Activated CD8-positive, alpha-beta T cell treated with anti-CD3 and anti-CD28 coated beads for 36 hours (primary cell): ENCODE data around the gene UPK3B. TPM values are rescaled to one million over a fixed set of nuclear protein-coding genes. Genes with fewer than 3 reads are reported as not detected.
A peak's percentile ranks its signal among the peaks of the same experiment; 100 is the strongest.
"Not testable (repeated sequence)": the region's sequence is repeated elsewhere in the genome, so short reads cannot be mapped to it uniquely, and the experiment has no call there.

Experiments used
- ATAC-seq: fragments of 200-7000 bp; cut with Tn5 transposase; one replicate; pipeline ENCODE4 v1.10.0; 2021; ENCODE audit warnings: mild to moderate bottlenecking, moderate library complexity
- CTCF ChIA-PET: fragments of 350-600 bp; sonication (Branson Sonifier 250); formaldehyde crosslinking; loops from one replicate; lab custom pipeline; 2021; ENCODE audit warnings: antibody characterized with exemption; lab: Charles Lee
- POLR2A ChIA-PET: fragments of 350-600 bp; sonication (Branson Sonifier 250); formaldehyde crosslinking; loops from one replicate; lab custom pipeline; 2021; ENCODE audit warnings: antibody characterized with exemption; lab: Charles Lee
- DNase-seq: peaks from one replicate; pipeline ENCODE4 v3.0.0-alpha.2; 2020
- H3K27ac Mint-ChIP-seq: one replicate; pipeline ENCODE4 v1.8.0; 2021; ENCODE audit warnings: mild to moderate bottlenecking, mixed read lengths
- H3K27me3 Mint-ChIP-seq: one replicate; pipeline ENCODE4 v1.8.0; 2021; ENCODE audit warnings: mixed read lengths
- H3K36me3 Mint-ChIP-seq: one replicate; pipeline ENCODE4 v1.8.0; 2021; ENCODE audit warnings: low read depth, mixed read lengths
- H3K4me1 Mint-ChIP-seq: one replicate; pipeline ENCODE4 v1.8.0; 2021; ENCODE audit warnings: low read depth, mixed read lengths
- H3K4me3 Mint-ChIP-seq: one replicate; pipeline ENCODE4 v1.8.0; 2021; ENCODE audit warnings: mild to moderate bottlenecking, moderate library complexity, mixed read lengths
- H3K9me3 Mint-ChIP-seq: one replicate; pipeline ENCODE4 v1.8.0; 2021; ENCODE audit warnings: mixed read lengths
- intact Hi-C: fragments of 100-400 bp; cut with micrococcal nuclease; formaldehyde crosslinking; loops from one replicate; pipeline ENCODE4 v1.10.0; 2022
- total RNA-seq, 2 experiments: library from RNA; stranded (reverse); gene quantifications; one replicate each; pipeline ENCODE4 v1.2.3, GENCODE V29; 2021
- TF ChIP-seq, protein P1 (sequence below): fragments of 200-600 bp; IDR thresholded peaks from one replicate; pipeline ENCODE4 v1.8.0; 2022; ENCODE audit warnings: antibody characterized with exemption, mild to moderate bottlenecking

UPK3B gene
- total RNA-seq, 2 experiments from 2014 or later = 0.40 TPM; not detected in 1

DNA sequence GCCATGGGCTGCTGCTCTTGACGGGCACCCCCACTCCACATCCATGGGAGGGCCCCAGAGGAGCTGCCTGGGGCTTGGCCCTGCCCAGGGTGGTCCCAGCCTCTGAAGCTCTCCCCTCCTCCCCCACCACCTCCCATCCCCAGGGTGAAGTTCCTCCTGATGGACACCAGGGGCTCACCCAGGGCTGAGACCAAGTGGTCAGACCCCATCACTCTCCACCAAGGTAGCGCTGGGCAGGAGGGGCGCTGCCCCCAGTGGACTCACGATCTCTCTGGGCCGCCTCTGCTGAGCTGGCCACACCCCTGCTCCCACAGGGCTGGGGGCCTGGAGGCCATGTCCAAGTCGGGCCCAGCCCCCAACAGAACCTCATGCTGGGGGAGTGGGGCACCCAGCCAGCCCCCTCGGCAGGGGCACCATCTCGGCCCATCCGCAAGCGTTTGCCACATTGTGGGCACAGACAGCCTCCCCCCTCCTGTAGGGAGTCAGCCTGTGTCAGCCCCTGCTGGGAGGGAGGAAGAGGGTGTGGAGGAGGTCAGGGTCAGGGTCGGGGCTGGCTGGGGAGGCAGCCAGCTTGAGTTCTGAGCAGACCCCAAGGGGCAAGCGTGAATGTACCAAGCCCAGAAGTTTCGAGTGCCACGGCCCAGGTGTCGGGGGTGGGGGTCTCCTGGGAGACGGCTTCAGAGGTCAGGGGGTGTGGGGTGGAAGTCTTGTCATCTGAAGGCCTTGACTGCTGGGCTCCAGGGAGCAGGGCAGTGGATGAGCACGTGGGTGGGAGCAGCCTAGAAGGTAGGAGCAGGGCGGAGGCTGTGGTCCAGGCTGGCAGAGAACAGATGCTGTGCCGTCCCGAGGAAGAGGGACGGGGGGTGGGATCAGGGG, 2.8 kb downstream of the UPK3B start:
- CTCF ChIA-PET = no interaction called here
- Mint-ChIP-seq H3K27ac (no peak overlapping the region), H3K9me3 (no peaks in the 10 kb centered on the region), H3K36me3 (no peaks in the 10 kb centered on the region), H3K27me3 (no peaks in the 10 kb centered on the region), H3K4me1 (no peaks in the 10 kb centered on the region), H3K4me3 (no peak overlapping the region)
- DNase-seq (no peak), ATAC-seq (no peak)
- intact Hi-C loops = no loop called here
- POLR2A ChIA-PET = no interaction called here
- TF ChIP-seq, protein P1, sequence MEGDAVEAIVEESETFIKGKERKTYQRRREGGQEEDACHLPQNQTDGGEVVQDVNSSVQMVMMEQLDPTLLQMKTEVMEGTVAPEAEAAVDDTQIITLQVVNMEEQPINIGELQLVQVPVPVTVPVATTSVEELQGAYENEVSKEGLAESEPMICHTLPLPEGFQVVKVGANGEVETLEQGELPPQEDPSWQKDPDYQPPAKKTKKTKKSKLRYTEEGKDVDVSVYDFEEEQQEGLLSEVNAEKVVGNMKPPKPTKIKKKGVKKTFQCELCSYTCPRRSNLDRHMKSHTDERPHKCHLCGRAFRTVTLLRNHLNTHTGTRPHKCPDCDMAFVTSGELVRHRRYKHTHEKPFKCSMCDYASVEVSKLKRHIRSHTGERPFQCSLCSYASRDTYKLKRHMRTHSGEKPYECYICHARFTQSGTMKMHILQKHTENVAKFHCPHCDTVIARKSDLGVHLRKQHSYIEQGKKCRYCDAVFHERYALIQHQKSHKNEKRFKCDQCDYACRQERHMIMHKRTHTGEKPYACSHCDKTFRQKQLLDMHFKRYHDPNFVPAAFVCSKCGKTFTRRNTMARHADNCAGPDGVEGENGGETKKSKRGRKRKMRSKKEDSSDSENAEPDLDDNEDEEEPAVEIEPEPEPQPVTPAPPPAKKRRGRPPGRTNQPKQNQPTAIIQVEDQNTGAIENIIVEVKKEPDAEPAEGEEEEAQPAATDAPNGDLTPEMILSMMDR = no peak

DNA sequence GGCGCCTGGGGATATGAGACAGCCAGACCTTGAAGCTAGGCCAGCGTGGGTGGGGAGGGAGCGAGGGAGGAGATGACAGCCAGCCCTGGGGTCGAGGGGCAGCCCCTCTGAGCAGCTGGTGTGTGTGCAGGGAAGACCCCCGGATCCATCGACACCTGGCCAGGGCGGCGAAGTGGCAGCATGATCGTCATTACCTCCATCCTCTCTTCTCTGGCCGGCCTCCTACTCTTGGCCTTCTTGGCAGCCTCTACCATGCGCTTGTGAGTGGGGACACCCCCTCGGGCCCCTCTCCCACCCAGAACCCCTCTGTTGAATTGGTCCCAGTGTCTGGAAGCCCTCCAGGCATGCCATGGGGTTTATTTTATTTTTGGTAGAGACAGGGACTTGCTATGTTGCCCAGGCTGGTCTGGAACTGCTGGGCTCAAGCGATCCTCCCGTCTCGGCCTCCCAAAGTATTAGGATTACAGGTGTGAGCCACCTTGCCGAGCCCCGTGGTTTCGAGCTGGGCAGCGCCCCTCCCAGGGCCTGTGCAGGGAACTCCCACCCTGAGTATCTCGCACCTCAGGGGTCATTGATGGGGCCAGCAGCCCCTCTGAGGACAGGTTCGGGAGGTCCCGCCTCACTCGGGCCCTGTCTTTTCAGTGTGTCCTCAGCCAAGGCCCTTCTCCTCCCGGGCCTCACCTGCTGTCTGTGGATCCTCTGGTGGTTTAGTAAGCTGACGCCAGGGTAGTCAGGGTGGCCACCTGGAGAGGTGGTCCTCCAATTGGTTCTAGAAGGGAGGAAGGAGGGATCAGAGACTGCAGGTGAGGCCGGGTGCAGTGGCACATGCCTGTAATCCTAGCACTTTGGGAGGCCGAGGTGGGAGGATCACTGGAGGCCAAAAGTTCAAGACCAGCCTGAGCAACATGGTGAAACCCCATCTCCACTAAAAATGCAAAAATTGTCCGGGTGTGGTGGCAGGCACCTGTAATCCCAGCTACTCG, 3.8 kb downstream of the UPK3B start:
- ATAC-seq = no peak
- no peaks in the 10 kb centered on the region for H3K4me1 Mint-ChIP-seq
- H3K36me3 Mint-ChIP-seq = no peaks in the 10 kb centered on the region
- TF ChIP-seq, protein P1 = no peak
- POLR2A ChIA-PET = no interaction called here
- CTCF ChIA-PET = interaction anchor here (1.6 kb wide), 1 partner anchor 85 kb away, joined by 3 read pairs; no protein-coding TSS in a partner anchor
- no peak for DNase-seq
- H3K9me3 Mint-ChIP-seq = no peaks in the 10 kb centered on the region
- no peaks in the 10 kb centered on the region for H3K27me3 Mint-ChIP-seq
- intact Hi-C loops = no loop called here
- H3K27ac Mint-ChIP-seq = no peak overlapping the region
- H3K4me3 Mint-ChIP-seq = no peak overlapping the region

DNA sequence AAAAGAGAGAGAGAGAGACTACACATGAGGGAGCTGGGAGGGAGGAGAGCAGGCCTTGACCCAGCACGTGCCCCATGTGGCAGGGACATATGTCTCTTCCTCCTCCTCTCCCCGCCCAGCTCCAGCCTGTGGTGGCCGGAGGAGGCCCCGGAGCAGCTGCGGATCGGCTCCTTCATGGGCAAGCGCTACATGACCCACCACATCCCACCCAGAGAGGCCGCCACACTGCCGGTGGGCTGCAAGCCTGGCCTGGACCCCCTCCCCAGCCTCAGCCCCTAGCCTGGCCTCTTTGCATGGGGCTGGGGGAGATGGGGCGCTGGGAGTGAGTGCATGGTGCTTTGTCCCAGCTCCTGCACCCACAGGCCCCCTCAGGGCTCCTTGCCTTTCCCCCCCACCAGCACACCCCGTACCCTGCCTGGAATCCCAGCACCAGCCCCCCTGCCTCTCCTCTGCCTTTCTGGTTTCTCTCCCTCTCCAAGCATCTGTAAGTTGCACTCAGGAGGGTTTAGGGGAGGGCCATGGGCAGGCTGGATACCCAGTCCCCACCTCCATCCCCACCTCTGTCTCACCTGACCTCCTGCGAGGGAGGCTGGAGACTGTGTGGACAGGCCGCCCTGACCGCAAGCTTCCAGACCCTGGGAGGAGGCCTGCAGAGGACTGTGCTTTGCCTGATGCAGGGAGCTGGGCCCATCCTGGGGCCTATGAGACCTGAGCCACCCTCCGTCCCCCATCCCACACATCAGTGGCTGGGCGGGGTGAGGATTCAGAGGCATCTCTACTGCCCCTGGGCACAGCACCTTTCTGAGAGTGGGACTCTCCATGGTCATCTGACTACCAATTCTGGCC, 4.8 kb downstream of the UPK3B start:
- Mint-ChIP-seq H3K27ac (no peak overlapping the region), H3K9me3 (no peaks in the 10 kb centered on the region), H3K27me3 (no peaks in the 10 kb centered on the region), H3K36me3 (no peaks in the 10 kb centered on the region), H3K4me1 (no peaks in the 10 kb centered on the region), H3K4me3 (no peak overlapping the region)
- intact Hi-C loops = no loop called here
- DNase-seq (no peak), ATAC-seq (no peak)
- TF ChIP-seq, protein P1 = no peak
- CTCF ChIA-PET = interaction anchor here (1.6 kb wide), 1 partner anchor 84 kb away, joined by 3 read pairs; no protein-coding TSS in a partner anchor
- POLR2A ChIA-PET = no interaction called here

DNA sequence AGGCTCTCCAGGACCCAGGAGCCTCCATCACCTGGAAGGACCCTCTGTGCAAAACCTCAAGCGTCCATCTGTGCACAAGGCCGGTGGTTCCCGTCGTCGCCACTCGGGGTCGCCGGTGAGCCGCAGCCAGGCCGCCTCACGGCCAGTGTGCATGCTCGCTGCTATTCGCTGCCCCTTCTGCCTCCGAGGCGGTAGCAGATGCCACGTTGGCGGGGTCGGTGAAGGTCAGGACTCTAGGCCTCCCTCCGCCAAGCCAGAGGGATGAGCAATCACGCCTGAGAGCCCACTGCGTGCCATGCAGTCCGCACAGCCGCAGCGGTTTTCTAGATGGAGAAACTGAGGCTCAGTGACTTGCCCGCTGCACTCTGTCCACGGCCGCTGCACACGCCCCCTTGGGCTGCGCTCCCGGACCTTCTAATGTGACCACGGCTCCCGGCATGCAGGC, 5.7 kb downstream of the UPK3B start:
- peak; percentile 89 for ATAC-seq
- TF ChIP-seq, protein P1 = peak; percentile 60
- DNase-seq = peak; percentile 62
- H3K4me3 Mint-ChIP-seq = no peak overlapping the region
- H3K9me3 Mint-ChIP-seq = no peaks in the 10 kb centered on the region
- POLR2A ChIA-PET = no interaction called here
- H3K4me1 Mint-ChIP-seq = no peaks in the 10 kb centered on the region
- intact Hi-C loops = no loop called here
- no peak overlapping the region for H3K27ac Mint-ChIP-seq
- H3K27me3 Mint-ChIP-seq = no peaks in the 10 kb centered on the region
- H3K36me3 Mint-ChIP-seq = no peaks in the 10 kb centered on the region
- CTCF ChIA-PET = interaction anchor here (1.6 kb wide), 1 partner anchor 83 kb away, joined by 3 read pairs; no protein-coding TSS in a partner anchor

DNA sequence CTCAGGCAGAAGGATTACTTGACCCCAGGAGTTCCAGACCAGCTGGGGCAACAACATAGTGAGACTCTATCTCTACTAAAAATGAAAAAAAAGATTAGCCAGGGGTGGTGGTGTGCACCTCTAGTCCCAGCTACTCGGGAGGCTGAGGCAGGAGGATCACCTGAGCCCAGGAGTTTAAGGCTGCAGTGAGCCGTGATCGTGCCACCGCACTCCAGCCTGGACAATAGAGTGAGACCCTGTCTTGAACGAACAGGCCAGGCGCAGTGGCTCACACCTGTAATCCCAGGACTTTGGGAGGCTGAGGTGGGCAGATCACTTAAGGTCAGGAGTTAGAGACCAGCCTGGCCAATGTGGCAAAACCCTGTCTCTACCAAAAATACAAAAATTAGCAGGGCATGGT, 6.6 kb downstream of the UPK3B start:
- intact Hi-C loops = not testable (repeated sequence)

DNA sequence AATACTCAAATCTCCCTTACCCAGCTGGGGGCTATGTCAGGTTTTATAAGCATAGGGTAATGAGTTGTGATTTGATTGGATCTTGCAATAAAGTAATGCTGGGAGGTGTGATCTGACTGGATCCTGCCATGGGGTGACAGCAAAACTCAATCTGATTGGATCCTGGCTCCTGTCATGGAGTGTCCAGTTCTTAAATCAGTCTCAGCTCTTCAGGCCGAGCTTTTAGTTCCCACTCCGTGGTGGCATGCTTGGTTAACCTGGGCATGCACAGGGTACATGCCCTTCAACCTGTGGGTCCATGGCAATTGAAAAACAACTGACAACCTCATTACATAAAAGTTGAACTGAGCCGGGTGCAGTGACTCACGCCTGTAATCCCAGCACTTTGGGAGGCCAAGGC, 15.8 kb downstream of the UPK3B start:
- DNase-seq, POLR2A ChIA-PET, H3K4me1 Mint-ChIP-seq, H3K36me3 Mint-ChIP-seq, ATAC-seq, H3K27ac Mint-ChIP-seq, H3K4me3 Mint-ChIP-seq, H3K27me3 Mint-ChIP-seq, H3K9me3 Mint-ChIP-seq, intact Hi-C loops, CTCF ChIA-PET: not testable (repeated sequence)

More for the DNA sequence above, 6.6 kb downstream of the UPK3B start:
- DNase-seq, CTCF ChIA-PET, ATAC-seq, H3K4me3 Mint-ChIP-seq, H3K9me3 Mint-ChIP-seq, H3K36me3 Mint-ChIP-seq, POLR2A ChIA-PET, H3K4me1 Mint-ChIP-seq, H3K27ac Mint-ChIP-seq, H3K27me3 Mint-ChIP-seq: not testable (repeated sequence)

DNA sequence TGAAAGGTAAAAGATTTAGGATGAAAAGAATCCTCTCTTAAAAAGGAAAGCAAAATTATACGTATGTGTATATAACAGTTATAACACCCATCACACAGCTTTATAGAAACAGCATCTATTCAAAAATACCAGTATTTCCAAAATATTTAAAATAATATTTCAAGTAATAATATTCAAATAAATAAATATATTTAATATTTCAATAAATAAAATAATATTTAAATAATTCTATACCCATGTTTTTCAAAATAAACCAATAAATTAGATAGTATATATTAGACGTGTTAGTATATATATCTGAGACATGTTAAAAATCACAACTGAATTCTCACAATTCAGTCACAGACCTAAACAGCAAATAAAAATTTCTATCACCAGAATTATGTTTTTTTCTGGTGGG, 21.3 kb downstream of the UPK3B start:
- H3K27ac Mint-ChIP-seq, POLR2A ChIA-PET, H3K9me3 Mint-ChIP-seq, H3K36me3 Mint-ChIP-seq, H3K4me3 Mint-ChIP-seq, CTCF ChIA-PET, DNase-seq, H3K4me1 Mint-ChIP-seq, intact Hi-C loops, H3K27me3 Mint-ChIP-seq, ATAC-seq: not testable (repeated sequence)
